K562 (cell line): Measurements from ENCODE around the gene RNF227. TPM values are rescaled to one million over a fixed set of nuclear protein-coding genes. Genes with fewer than 3 reads are reported as not detected.

ENCODE experiments used
- ATAC-seq: fragments of 200-7000 bp; cut with Tn5 transposase; 3 replicates; pipeline ENCODE4 v1.9.1; 2020; ENCODE audit warnings: moderate library complexity
- BruUV-seq: library from RNA; stranded (reverse); fragments of 400-500 nt; replicated peaks from 2 replicates; lab custom pipeline; 2021; lab: Mats Ljungman, UMichigan
- CTCF ChIA-PET: fragments of 300-600 bp; formaldehyde crosslinking; extraction: SDS; loops from one replicate; lab custom pipeline; 2021; ENCODE audit warnings: low intra/inter-chr PET ratio; lab: Yijun Ruan, JAX
- POLR2A ChIA-PET: fragments of 300-600, 350-650 bp; sonication (Branson Sonifier 250); formaldehyde crosslinking; extraction: SDS; loops from one replicate; lab custom pipeline; 2021; ENCODE audit warnings: antibody characterized with exemption, inconsistent platforms; lab: Yijun Ruan, JAX
- DNase-seq, 4 experiments: peaks; one replicate each; pipeline versions ENCODE4 v3.0.0 to v3.0.0-alpha.2; 2011 to 2018; ENCODE audit warnings: low spot score in 3 of 4, mixed read lengths in 3 of 4; ENCODE audit errors: extremely low read depth in 1 of 4
- FAIRE-seq: peaks from 2 replicates; lab custom pipeline; 2011; peaks lifted over from hg19 to GRCh38; lab: Jason Lieb, UNC
- H2AFZ ChIP-seq: 2 replicates; pipeline ENCODE4 v1.6.0; 2011; ENCODE audit warnings: low read depth, low read length, control low read depth, inconsistent platforms
- H3K27ac ChIP-seq: fragments of 200-600 bp; 3 replicates; pipeline ENCODE4 v1.8.0; 2011; ENCODE audit warnings: low read depth, mild to moderate bottlenecking, control low read depth, inconsistent platforms, low read length, moderate library complexity, mixed read lengths; ENCODE audit errors: extremely low read depth
- H3K27me3 ChIP-seq, 2 experiments: fragments of 300-600 bp in 1 of 2; 2 replicates in 1 of 2; 3 replicates in 1 of 2; pipeline versions ENCODE4 v1.6.0 to v1.8.0; 2011; ENCODE audit warnings: inconsistent platforms in 2 of 2, low read length in 2 of 2, mild to moderate bottlenecking in 1 of 2, mixed read lengths in 1 of 2, moderate library complexity in 1 of 2; ENCODE audit not compliant: control insufficient read depth in 2 of 2, insufficient read depth in 2 of 2
- H3K36me3 ChIP-seq: fragments of 300-600 bp; 3 replicates; pipeline ENCODE4 v1.8.0; 2011; ENCODE audit warnings: mild to moderate bottlenecking, low read length, inconsistent platforms; ENCODE audit not compliant: control insufficient read depth, insufficient read depth
- H3K4me1 ChIP-seq, 2 experiments: fragments of 200-600 bp in 1 of 2; replicated peaks in 1 of 2; 2 replicates in 1 of 2; 3 replicates in 1 of 2; pipeline versions ENCODE4 v1.5.1 to v1.8.0; 2011; ENCODE audit warnings: inconsistent platforms in 2 of 2, low read length in 2 of 2, mild to moderate bottlenecking in 1 of 2, mixed read lengths in 1 of 2, moderate library complexity in 1 of 2; ENCODE audit not compliant: control insufficient read depth in 2 of 2, insufficient read depth in 2 of 2
- H3K4me2 ChIP-seq: 2 replicates; pipeline ENCODE4 v1.6.1; 2011; ENCODE audit warnings: low read length, control low read depth, inconsistent platforms, mixed read lengths; ENCODE audit not compliant: insufficient read depth
- H3K4me3 ChIP-seq: fragments of 200-600 bp; sonication (generic), shearing (Covaris generic); 2 replicates; pipeline ENCODE4 v1.5.1; 2016; ENCODE audit warnings: control low read depth, inconsistent platforms
- H3K79me2 ChIP-seq: fragments of 200-600 bp; 3 replicates; pipeline ENCODE4 v1.8.0; 2011; ENCODE audit warnings: low read length, inconsistent platforms; ENCODE audit not compliant: control insufficient read depth, insufficient read depth
- H3K9ac ChIP-seq, 2 experiments: 2 replicates each; pipeline versions ENCODE4 v1.6.0 to v1.6.1; 2011; ENCODE audit warnings: low read depth in 2 of 2, low read length in 2 of 2, control low read depth in 1 of 2, inconsistent platforms in 1 of 2, mild to moderate bottlenecking in 1 of 2, mixed read lengths in 1 of 2; ENCODE audit not compliant: insufficient read depth in 1 of 2
- H3K9me1 ChIP-seq: one replicate; pipeline ENCODE4 v1.6.0; 2011; ENCODE audit warnings: inconsistent platforms, mild to moderate bottlenecking, low read length, moderate library complexity; ENCODE audit not compliant: control insufficient read depth, insufficient read depth
- H3K9me3 ChIP-seq: replicated peaks from 2 replicates; pipeline ENCODE4 v1.5.1; 2011; ENCODE audit warnings: low read depth, low read length, inconsistent platforms; ENCODE audit not compliant: control insufficient read depth, insufficient read depth
- H4K20me1 ChIP-seq: replicated peaks from 2 replicates; pipeline ENCODE4 v1.6.1; 2011; ENCODE audit warnings: low read length, inconsistent platforms, mixed read lengths; ENCODE audit not compliant: control insufficient read depth, insufficient read depth
- FOXJ3 ChIP-seq: sonication (generic); formaldehyde crosslinking; IDR thresholded peaks from 2 replicates; pipeline ENCODE4 v1.4.0; 2020; ENCODE audit warnings: mild to moderate bottlenecking, missing genetic modification reagents
- FOXM1 ChIP-seq, 2 experiments: fragments of 450-650 bp in 1 of 2; sonication (generic) in 1 of 2; formaldehyde crosslinking in 1 of 2; IDR thresholded peaks; 2 replicates each; pipeline versions ENCODE4 v1.6.1 to v1.9.0; 2017 to 2022; ENCODE audit warnings: low read depth in 2 of 2, mild to moderate bottlenecking in 2 of 2, missing genetic modification reagents in 1 of 2, moderate library complexity in 1 of 2
- NFRKB ChIP-seq: fragments of 450-650 bp; IDR thresholded peaks from 2 replicates; pipeline ENCODE4 v1.6.1; 2016; ENCODE audit warnings: low read depth
- ZNF436 ChIP-seq: fragments of 250-450, 450-650 bp; sonication (Bioruptor Pico); formaldehyde crosslinking; IDR thresholded peaks from 2 replicates; pipeline ENCODE4 v1.7.0; 2020; ENCODE audit warnings: mild to moderate bottlenecking
- WGBS: fragments of 100-300 bp; shearing (Covaris generic); methylation state at CpG from one replicate; pipeline ENCODE4 v1.1.6; 2016; ENCODE audit warnings: low coverage, mixed read lengths; ENCODE audit not compliant: insufficient coverage; ENCODE audit errors: missing lambda C conversion rate; 5-methylcytosine and 5-hydroxymethylcytosine counted together
- in situ Hi-C: fragments of 300-500 bp; cut with MboI; formaldehyde crosslinking; loops from 4 replicates; pipeline ENCODE4 v1.15.0; 2018; ENCODE audit warnings: inconsistent platforms, mixed read lengths
- intact Hi-C: fragments of 100-400 bp; cut with micrococcal nuclease; formaldehyde crosslinking; loops from 2 replicates; pipeline ENCODE4 v1.14.2; 2022
- polyA plus RNA-seq, 8 experiments: library from polyadenylated mRNA; depleted of rRNA in 4 of 8; stranded (reverse) in 5 of 8; unstranded in 3 of 8; fragments of >200 nt; fragmentation: Nextera tagmentation in 2 of 8; fragmentation: Illumina TruSeq in 1 of 8; extraction: Ambion mirVana in 2 of 8; extraction: Trizol in 1 of 8; gene quantifications; 2 replicates each; pipeline versions ENCODE4 v1.2.1 to v1.2.3, GENCODE V29; 2011 to 2014; ENCODE audit warnings: inconsistent platforms in 1 of 8, missing spikeins in 1 of 8
- total RNA-seq, 7 experiments: library from RNA; depleted of rRNA in 6 of 7; stranded (reverse); fragments of >200 nt in 6 of 7; fragmentation: Illumina TruSeq in 2 of 7; extraction: Trizol in 2 of 7; gene quantifications; 2 replicates each; pipeline versions ENCODE4 v1.2.1 to v1.2.3, GENCODE V29; 2011 to 2021; ENCODE audit warnings: low replicate concordance in 1 of 7
- TF ChIP-seq, protein P1 (sequence below): fragments of 250-450 bp; sonication (Bioruptor Pico); IDR thresholded peaks from 2 replicates; pipeline ENCODE4 v1.5.0; 2021; ENCODE audit warnings: mild to moderate bottlenecking, borderline replicate concordance
- TF ChIP-seq, protein P2 (sequence below): sonication (generic); formaldehyde crosslinking; IDR thresholded peaks from 2 replicates; pipeline ENCODE4 v1.8.1; 2023; ENCODE audit warnings: mild to moderate bottlenecking, missing genetic modification reagents

RNF227 gene
- total and polyA plus RNA-seq, 9 of the 15 experiments (the other 6 are each of a cell fraction or from before 2014, with no cell fraction given): 1.1 to 6.7 (median 2.3) TPM

DNA sequence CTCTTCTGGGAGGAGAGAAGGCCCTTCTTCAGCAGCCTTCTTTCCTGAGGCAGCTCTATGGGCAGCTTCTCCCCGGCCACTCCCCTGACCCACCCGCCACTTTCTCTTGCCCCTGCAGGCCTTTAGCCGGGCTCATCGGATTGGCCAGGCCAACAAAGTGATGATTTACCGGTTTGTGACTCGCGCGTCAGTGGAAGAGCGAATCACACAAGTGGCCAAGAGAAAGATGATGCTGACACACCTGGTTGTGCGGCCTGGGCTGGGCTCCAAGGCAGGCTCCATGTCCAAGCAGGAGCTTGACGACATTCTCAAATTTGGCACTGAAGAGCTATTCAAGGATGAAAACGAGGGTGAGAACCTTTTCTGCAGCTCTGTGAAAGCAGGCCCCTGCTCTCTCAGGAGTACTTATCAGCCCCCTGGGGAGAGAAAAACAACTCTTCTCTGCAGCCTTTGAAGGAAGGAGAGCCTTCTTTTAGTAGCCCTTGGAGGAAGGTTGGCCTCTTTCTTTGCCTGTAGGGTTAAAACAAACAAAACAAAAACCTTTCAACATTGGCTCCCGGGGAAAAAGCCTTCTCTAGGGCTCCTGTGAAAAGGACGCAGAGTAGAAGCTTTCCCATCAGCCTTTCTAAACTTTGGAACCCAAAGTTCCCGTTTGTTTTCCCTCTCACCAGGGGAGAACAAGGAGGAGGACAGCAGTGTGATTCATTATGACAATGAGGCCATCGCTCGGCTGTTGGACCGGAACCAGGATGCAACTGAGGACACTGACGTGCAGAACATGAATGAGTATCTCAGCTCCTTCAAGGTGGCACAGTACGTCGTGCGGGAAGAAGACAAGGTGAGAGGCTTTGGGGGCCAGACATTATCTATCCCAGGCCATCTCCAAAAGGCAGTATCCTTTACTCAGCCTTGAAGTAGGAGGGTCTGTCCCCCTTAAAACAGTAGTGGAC lies 12.7 kb downstream of the RNF227 start:
- Histone ChIP-seq H3K27ac (no peak overlapping the region), H3K9ac (no peak overlapping the region), H3K4me1 (no peaks in the 10 kb centered on the region), H3K36me3 (peaks cover 59% of the 10 kb centered on the region), H3K27me3 (no peaks in the 10 kb centered on the region), H3K4me3 (no peak overlapping the region), H3K9me3 (no peaks in the 10 kb centered on the region), H3K79me2 (no peaks in the 10 kb centered on the region)
- no peak for FAIRE-seq
- DNase-seq: no peak
- BruUV-seq: TSS peak; percentile 32
- POLR2A ChIA-PET: no interaction called here
- no peak for ATAC-seq
- TF ChIP-seq NFRKB: no peak
- TF ChIP-seq, protein P1, sequence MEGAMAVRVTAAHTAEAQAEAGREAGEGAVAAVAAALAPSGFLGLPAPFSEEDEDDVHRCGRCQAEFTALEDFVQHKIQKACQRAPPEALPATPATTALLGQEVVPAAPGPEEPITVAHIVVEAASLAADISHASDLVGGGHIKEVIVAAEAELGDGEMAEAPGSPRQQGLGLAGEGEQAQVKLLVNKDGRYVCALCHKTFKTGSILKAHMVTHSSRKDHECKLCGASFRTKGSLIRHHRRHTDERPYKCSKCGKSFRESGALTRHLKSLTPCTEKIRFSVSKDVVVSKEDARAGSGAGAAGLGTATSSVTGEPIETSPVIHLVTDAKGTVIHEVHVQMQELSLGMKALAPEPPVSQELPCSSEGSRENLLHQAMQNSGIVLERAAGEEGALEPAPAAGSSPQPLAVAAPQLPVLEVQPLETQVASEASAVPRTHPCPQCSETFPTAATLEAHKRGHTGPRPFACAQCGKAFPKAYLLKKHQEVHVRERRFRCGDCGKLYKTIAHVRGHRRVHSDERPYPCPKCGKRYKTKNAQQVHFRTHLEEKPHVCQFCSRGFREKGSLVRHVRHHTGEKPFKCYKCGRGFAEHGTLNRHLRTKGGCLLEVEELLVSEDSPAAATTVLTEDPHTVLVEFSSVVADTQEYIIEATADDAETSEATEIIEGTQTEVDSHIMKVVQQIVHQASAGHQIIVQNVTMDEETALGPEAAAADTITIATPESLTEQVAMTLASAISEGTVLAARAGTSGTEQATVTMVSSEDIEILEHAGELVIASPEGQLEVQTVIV: no peak
- no peak for TF ChIP-seq FOXJ3 (CRISPR knock-in tag)
- TF ChIP-seq FOXM1 (IDR thresholded peaks at IDR 0.05; ENCODE audit: low read depth): no peak
- no peak for TF ChIP-seq FOXM1 (CRISPR knock-in tag; IDR thresholded peaks at IDR 0.05; ENCODE audit: low read depth)
- TF ChIP-seq ZNF436 (CRISPR knock-in tag): no peak
- TF ChIP-seq, protein P2, sequence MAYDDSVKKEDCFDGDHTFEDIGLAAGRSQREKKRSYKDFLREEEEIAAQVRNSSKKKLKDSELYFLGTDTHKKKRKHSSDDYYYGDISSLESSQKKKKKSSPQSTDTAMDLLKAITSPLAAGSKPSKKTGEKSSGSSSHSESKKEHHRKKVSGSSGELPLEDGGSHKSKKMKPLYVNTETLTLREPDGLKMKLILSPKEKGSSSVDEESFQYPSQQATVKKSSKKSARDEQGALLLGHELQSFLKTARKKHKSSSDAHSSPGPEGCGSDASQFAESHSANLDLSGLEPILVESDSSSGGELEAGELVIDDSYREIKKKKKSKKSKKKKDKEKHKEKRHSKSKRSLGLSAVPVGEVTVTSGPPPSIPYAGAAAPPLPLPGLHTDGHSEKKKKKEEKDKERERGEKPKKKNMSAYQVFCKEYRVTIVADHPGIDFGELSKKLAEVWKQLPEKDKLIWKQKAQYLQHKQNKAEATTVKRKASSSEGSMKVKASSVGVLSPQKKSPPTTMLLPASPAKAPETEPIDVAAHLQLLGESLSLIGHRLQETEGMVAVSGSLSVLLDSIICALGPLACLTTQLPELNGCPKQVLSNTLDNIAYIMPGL: no peak
- TF ChIP-seq, all 486 proteins: peak for 0
- no peaks in the 10 kb centered on the region for H4K20me1 ChIP-seq
- intact Hi-C loops: no loop called here
- no peak overlapping the region for H3K4me2 ChIP-seq
- no peaks in the 10 kb centered on the region for H3K9me1 ChIP-seq
- no peak overlapping the region for H2AFZ ChIP-seq
- CTCF ChIA-PET: no interaction called here
- 93% methylated on average over 18 of the region's 22 CpGs for WGBS
- in situ Hi-C loops: no loop called here
